ENCODE results near the gene USP20.

Gene USP20

GRCh38 chr9:129868872-129869486 is 33.7 kb downstream of the USP20 start:
- H3K27me3 ChIP-seq (replicated peaks; ENCODE audit: control insufficient read depth, insufficient read depth, low read length): no peaks in the 10 kb centered on the region
- DNase-seq (ENCODE audit: low read depth): no peak
- peaks cover 34% of the 10 kb centered on the region for H3K36me3 ChIP-seq (ENCODE audit: control insufficient read depth, insufficient read depth, low read length, severe bottlenecking)
- no peaks in the 10 kb centered on the region for H3K4me1 ChIP-seq (ENCODE audit: control insufficient read depth, insufficient read depth, low read length)
- H3K9me3 ChIP-seq (ENCODE audit: control insufficient read depth, low read length): no peaks in the 10 kb centered on the region
- no peak overlapping the region for H3K9ac ChIP-seq (ENCODE audit: low read length)
- H3K4me3 ChIP-seq (ENCODE audit: low read length): no peak overlapping the region

DNA sequence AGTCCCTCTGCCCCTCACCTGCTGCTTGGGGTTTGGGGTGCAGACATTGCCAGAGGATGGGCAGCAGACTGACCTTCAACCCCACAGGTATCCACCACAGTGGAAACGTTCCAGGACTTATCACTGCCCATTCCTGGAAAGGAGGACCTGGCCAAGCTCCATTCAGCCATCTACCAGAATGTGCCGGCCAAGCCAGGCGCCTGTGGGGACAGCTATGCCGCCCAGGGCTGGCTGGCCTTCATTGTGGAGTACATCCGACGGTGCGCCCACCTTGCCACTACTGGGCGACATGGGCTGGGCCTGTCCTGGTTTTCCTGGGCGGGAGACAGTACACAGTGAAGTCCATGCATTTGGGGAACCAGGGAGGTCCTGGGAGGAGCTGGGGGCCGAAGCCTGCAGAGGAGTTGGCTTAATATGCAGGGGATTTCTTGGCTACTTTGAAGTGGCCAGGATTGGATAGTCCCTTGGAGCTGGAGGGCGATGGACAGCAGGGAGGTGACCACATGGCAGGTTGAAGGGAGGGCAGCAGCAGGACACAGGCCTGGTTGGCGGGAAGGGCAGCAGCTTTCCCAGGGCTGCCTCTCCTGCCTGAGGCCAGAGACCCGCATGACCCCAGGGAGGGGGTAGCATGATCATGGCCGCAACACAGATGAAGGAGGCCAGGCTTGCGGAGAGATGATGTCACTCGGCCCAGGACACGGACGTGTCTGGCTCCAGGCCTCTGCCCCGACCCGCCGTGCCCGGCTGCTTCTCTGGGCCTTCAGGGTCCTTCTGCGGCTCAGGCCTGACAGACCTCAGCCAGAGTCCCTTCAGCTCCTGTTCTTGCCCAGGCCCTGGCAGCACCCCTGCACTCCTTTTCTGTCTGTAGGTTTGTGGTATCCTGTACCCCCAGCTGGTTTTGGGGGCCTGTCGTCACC is 34.6 kb downstream of the USP20 start:
- no peak overlapping the region for H3K9ac ChIP-seq (ENCODE audit: low read length)
- no peaks in the 10 kb centered on the region for H3K4me1 ChIP-seq (ENCODE audit: control insufficient read depth, insufficient read depth, low read length)
- no peak overlapping the region for H3K4me3 ChIP-seq (ENCODE audit: low read length)
- peaks cover 41% of the 10 kb centered on the region for H3K36me3 ChIP-seq (ENCODE audit: control insufficient read depth, insufficient read depth, low read length, severe bottlenecking)
- no peaks in the 10 kb centered on the region for H3K27me3 ChIP-seq (replicated peaks; ENCODE audit: control insufficient read depth, insufficient read depth, low read length)
- no peaks in the 10 kb centered on the region for H3K9me3 ChIP-seq (ENCODE audit: control insufficient read depth, low read length)
- no peak for DNase-seq (ENCODE audit: low read depth)

DNA sequence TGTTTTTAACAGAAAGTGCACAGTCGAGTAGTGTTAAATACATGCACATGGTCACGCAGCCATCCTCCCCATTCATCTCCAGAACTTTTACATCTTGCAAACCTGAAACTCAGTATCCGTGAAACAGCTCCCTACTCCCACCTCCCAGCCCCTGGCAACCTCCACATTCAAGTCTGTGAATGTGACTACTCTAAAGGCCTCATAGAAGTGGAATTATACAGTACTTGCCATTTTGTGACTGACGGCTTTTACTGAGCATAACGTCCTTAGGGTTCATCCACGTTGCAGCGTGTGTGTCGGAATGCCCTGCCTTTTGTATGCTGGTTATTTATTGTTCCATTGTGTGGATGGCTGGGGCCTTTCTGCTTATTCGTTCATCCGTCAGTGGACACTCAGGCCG is 35.8 kb downstream of the USP20 start:
- Histone ChIP-seq H3K36me3 (ENCODE audit: control insufficient read depth, insufficient read depth, low read length, severe bottlenecking) (peaks cover 41% of the 10 kb centered on the region), H3K9ac (ENCODE audit: low read length) (no peak overlapping the region), H3K4me3 (ENCODE audit: low read length) (no peak overlapping the region), H3K4me1 (ENCODE audit: control insufficient read depth, insufficient read depth, low read length) (no peaks in the 10 kb centered on the region), H3K9me3 (ENCODE audit: control insufficient read depth, low read length) (no peaks in the 10 kb centered on the region), H3K27me3 (replicated peaks; ENCODE audit: control insufficient read depth, insufficient read depth, low read length) (no peaks in the 10 kb centered on the region)
- no peak for DNase-seq (ENCODE audit: low read depth)

- no peaks in the 10 kb centered on the region for H3K9me3 ChIP-seq (ENCODE audit: control insufficient read depth, low read length)
- DNase-seq (ENCODE audit: low read depth): no peak
- no peak overlapping the region for H3K4me3 ChIP-seq (ENCODE audit: low read length)
- no peak overlapping the region for H3K9ac ChIP-seq (ENCODE audit: low read length)
- peaks cover 32% of the 10 kb centered on the region for H3K36me3 ChIP-seq (ENCODE audit: control insufficient read depth, insufficient read depth, low read length, severe bottlenecking)
- no peaks in the 10 kb centered on the region for H3K4me1 ChIP-seq (ENCODE audit: control insufficient read depth, insufficient read depth, low read length)
- H3K27me3 ChIP-seq (replicated peaks; ENCODE audit: control insufficient read depth, insufficient read depth, low read length): no peaks in the 10 kb centered on the region
These were observed 38.4 kb downstream of the USP20 start for GRCh38 chr9:129873563-129874190.

- Histone ChIP-seq H3K27me3 (replicated peaks; ENCODE audit: control insufficient read depth, insufficient read depth, low read length) (no peaks in the 10 kb centered on the region), H3K4me3 (ENCODE audit: low read length) (no peak overlapping the region), H3K36me3 (ENCODE audit: control insufficient read depth, insufficient read depth, low read length, severe bottlenecking) (peaks cover 32% of the 10 kb centered on the region), H3K9me3 (ENCODE audit: control insufficient read depth, low read length) (no peaks in the 10 kb centered on the region), H3K4me1 (ENCODE audit: control insufficient read depth, insufficient read depth, low read length) (no peaks in the 10 kb centered on the region), H3K9ac (ENCODE audit: low read length) (no peak overlapping the region)
- no peak for DNase-seq (ENCODE audit: low read depth)
These were observed 39.2 kb downstream of the USP20 start for GRCh38 chr9:129874261-129875101.

DNA sequence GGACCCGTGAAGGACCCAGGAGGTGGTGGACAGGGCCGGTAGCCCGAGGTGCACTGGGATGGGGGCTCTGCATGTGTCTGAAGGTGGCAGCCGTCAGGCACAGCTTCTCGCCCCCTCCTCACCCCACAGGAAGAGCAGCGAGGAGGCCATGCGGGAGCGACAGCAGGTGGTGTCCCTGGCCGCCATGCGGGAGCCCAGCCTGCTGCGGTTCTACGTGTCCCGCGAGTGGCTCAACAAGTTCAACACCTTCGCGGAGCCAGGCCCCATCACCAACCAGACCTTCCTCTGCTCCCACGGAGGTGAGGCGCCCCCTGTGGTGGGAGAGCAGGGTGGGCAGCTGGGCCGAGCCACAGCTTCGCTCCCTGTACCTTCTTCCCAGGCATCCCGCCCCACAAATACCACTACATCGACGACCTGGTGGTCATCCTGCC is 39.9 kb downstream of the USP20 start:
- Histone ChIP-seq H3K4me3 (ENCODE audit: low read length) (no peak overlapping the region), H3K4me1 (ENCODE audit: control insufficient read depth, insufficient read depth, low read length) (no peaks in the 10 kb centered on the region), H3K9me3 (ENCODE audit: control insufficient read depth, low read length) (no peaks in the 10 kb centered on the region), H3K36me3 (ENCODE audit: control insufficient read depth, insufficient read depth, low read length, severe bottlenecking) (peaks cover 37% of the 10 kb centered on the region), H3K9ac (ENCODE audit: low read length) (no peak overlapping the region), H3K27me3 (replicated peaks; ENCODE audit: control insufficient read depth, insufficient read depth, low read length) (no peaks in the 10 kb centered on the region)
- DNase-seq (ENCODE audit: low read depth): no peak

GRCh38 chr9:129875687-129876395 is 40.6 kb downstream of the USP20 start:
- no peak overlapping the region for H3K9ac ChIP-seq (ENCODE audit: low read length)
- H3K4me1 ChIP-seq (ENCODE audit: control insufficient read depth, insufficient read depth, low read length): no peaks in the 10 kb centered on the region
- no peak overlapping the region for H3K4me3 ChIP-seq (ENCODE audit: low read length)
- H3K9me3 ChIP-seq (ENCODE audit: control insufficient read depth, low read length): no peaks in the 10 kb centered on the region
- no peaks in the 10 kb centered on the region for H3K27me3 ChIP-seq (replicated peaks; ENCODE audit: control insufficient read depth, insufficient read depth, low read length)
- DNase-seq (ENCODE audit: low read depth): no peak
- peaks cover 43% of the 10 kb centered on the region for H3K36me3 ChIP-seq (ENCODE audit: control insufficient read depth, insufficient read depth, low read length, severe bottlenecking)

- Histone ChIP-seq H3K9ac (ENCODE audit: low read length) (no peak overlapping the region), H3K4me1 (ENCODE audit: control insufficient read depth, insufficient read depth, low read length) (no peaks in the 10 kb centered on the region), H3K27me3 (replicated peaks; ENCODE audit: control insufficient read depth, insufficient read depth, low read length) (no peaks in the 10 kb centered on the region), H3K9me3 (ENCODE audit: control insufficient read depth, low read length) (no peaks in the 10 kb centered on the region), H3K4me3 (ENCODE audit: low read length) (no peak overlapping the region), H3K36me3 (ENCODE audit: control insufficient read depth, insufficient read depth, low read length, severe bottlenecking) (peaks cover 46% of the 10 kb centered on the region)
- DNase-seq (ENCODE audit: low read depth): no peak
These were observed 41.6 kb downstream of the USP20 start for GRCh38 chr9:129876815-129877214.

GRCh38 chr9:129878291-129878690 is 43.0 kb downstream of the USP20 start:
- peaks cover 49% of the 10 kb centered on the region for H3K36me3 ChIP-seq (ENCODE audit: control insufficient read depth, insufficient read depth, low read length, severe bottlenecking)
- H3K4me1 ChIP-seq (ENCODE audit: control insufficient read depth, insufficient read depth, low read length): no peaks in the 10 kb centered on the region
- no peaks in the 10 kb centered on the region for H3K27me3 ChIP-seq (replicated peaks; ENCODE audit: control insufficient read depth, insufficient read depth, low read length)
- no peak for DNase-seq (ENCODE audit: low read depth)
- no peak overlapping the region for H3K4me3 ChIP-seq (ENCODE audit: low read length)
- no peaks in the 10 kb centered on the region for H3K9me3 ChIP-seq (ENCODE audit: control insufficient read depth, low read length)
- H3K9ac ChIP-seq (ENCODE audit: low read length): no peak overlapping the region

DNA sequence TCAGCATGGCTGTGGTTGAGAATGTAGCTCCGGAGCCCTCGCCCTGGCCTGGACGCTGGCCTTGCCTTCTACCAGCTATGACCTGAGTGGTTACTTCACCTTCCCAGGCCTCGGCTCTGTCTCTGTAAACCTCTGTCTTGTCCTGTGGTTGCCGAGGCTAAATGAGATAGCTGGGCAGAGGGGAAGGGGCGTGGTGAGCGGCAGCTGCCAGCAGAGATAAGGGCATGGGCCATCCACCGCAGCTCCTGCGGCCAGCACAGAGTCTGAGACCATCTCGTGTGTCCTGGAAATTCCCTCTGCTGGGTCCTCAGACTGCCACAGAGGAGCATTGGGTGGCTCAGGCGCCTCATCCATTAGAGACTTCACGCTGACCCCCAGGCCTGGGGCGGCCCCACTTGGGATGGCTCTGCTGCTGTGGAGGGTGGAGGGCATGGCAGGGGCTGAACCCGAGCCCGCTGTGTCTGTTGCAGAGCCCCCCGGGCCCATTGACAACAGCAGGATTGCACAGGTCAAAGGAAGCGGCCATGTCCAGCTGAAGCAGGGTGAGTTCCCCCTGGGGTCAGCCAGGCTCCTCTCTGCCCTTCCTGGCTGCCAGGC is 43.9 kb downstream of the USP20 start:
- Histone ChIP-seq H3K9ac (ENCODE audit: low read length) (no peak overlapping the region), H3K36me3 (ENCODE audit: control insufficient read depth, insufficient read depth, low read length, severe bottlenecking) (peaks cover 40% of the 10 kb centered on the region), H3K4me1 (ENCODE audit: control insufficient read depth, insufficient read depth, low read length) (peaks cover 4% of the 10 kb centered on the region), H3K4me3 (ENCODE audit: low read length) (no peak overlapping the region), H3K9me3 (ENCODE audit: control insufficient read depth, low read length) (no peaks in the 10 kb centered on the region), H3K27me3 (replicated peaks; ENCODE audit: control insufficient read depth, insufficient read depth, low read length) (no peaks in the 10 kb centered on the region)
- no peak for DNase-seq (ENCODE audit: low read depth)
